Bronchial epithelial cell (primary cell): ENCODE measurements around the gene TTC7B. TPM values are rescaled to one million over a fixed set of nuclear protein-coding genes. Genes with fewer than 3 reads are reported as not detected.

ENCODE experiments used
- DNase-seq: peaks from one replicate; pipeline ENCODE4 v3.0.0-alpha.2; 2010; ENCODE audit warnings: low read depth
- FAIRE-seq: peaks from 2 replicates; lab custom pipeline; 2011; peaks lifted over from hg19 to GRCh38; lab: Jason Lieb, UNC
- H3K27me3 ChIP-seq: 2 replicates; pipeline ENCODE4 v1.5.1; 2011; ENCODE audit warnings: low read length; ENCODE audit not compliant: control insufficient read depth, insufficient read depth
- H3K36me3 ChIP-seq: 2 replicates; pipeline ENCODE4 v1.5.1; 2011; ENCODE audit warnings: low read length; ENCODE audit not compliant: control insufficient read depth, insufficient read depth
- H3K4me3 ChIP-seq: 2 replicates; pipeline ENCODE4 v1.5.1; 2011; ENCODE audit warnings: mild to moderate bottlenecking, low read depth, low read length, control low read depth
- total RNA-seq: library from RNA; depleted of rRNA; stranded (reverse); fragments of >200 nt; gene quantifications from 2 replicates; pipeline ENCODE4 v1.2.1, GENCODE V29; 2014
- TF ChIP-seq, protein P1 (sequence below): IDR thresholded peaks from 2 replicates; pipeline ENCODE4 v1.5.1; 2011; ENCODE audit warnings: mild to moderate bottlenecking, moderate library complexity, low read length, control low read depth, inconsistent platforms; ENCODE audit not compliant: insufficient read depth, severe bottlenecking

The TTC7B gene
- total RNA-seq, 1 donor from 2014 or later = 2.9 TPM

GRCh38 chr14:90596733-90597132 lies 219.5 kb downstream of the TTC7B start:
- FAIRE-seq = no peak
- no peaks in the 10 kb centered on the region for H3K27me3 ChIP-seq
- TF ChIP-seq, protein P1, sequence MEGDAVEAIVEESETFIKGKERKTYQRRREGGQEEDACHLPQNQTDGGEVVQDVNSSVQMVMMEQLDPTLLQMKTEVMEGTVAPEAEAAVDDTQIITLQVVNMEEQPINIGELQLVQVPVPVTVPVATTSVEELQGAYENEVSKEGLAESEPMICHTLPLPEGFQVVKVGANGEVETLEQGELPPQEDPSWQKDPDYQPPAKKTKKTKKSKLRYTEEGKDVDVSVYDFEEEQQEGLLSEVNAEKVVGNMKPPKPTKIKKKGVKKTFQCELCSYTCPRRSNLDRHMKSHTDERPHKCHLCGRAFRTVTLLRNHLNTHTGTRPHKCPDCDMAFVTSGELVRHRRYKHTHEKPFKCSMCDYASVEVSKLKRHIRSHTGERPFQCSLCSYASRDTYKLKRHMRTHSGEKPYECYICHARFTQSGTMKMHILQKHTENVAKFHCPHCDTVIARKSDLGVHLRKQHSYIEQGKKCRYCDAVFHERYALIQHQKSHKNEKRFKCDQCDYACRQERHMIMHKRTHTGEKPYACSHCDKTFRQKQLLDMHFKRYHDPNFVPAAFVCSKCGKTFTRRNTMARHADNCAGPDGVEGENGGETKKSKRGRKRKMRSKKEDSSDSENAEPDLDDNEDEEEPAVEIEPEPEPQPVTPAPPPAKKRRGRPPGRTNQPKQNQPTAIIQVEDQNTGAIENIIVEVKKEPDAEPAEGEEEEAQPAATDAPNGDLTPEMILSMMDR = no peak
- no peak for DNase-seq
- H3K4me3 ChIP-seq = no peak overlapping the region
- no peaks in the 10 kb centered on the region for H3K36me3 ChIP-seq

DNA sequence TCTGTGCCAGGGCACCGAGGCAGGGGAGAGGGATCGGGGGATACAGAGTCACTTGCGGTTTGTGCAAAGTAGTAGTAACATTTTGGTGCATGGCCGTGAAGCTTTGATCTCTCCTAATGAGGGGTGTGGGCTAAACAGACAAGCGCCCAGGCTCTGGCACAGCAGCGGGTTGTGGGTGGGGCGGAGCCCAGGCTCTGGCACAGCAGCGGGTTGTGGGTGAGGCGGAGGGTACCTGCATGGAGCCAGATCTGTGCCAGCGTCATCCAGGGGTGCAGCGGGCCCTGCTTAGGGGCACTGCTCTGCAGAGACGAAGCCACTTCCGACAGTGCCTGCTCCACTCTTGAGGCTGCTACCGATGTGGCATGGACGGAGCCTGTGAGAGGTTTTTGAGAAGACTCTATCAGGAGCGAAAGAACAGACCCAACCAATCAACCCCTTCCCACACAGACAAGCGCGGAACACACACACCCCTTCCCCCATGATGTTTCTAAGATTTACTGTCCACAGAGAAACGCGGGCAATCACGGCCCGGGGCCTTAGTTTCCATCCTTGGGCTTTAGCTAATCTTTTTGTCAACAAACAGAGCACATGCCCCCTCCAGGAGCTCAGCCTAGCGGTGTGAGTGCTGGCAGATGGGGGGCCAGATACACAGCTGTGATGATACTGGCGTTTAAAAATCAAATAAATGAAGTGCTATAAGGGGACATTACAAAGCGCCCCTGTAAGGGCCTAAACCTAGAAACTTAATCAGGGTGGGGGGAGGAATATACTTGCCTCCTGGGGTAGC lies 222.8 kb downstream of the TTC7B start:
- FAIRE-seq = peak; percentile 13
- H3K36me3 ChIP-seq = no peaks in the 10 kb centered on the region
- no peak for DNase-seq
- TF ChIP-seq, protein P1 = no peak
- H3K4me3 ChIP-seq = no peak overlapping the region
- no peaks in the 10 kb centered on the region for H3K27me3 ChIP-seq

DNA sequence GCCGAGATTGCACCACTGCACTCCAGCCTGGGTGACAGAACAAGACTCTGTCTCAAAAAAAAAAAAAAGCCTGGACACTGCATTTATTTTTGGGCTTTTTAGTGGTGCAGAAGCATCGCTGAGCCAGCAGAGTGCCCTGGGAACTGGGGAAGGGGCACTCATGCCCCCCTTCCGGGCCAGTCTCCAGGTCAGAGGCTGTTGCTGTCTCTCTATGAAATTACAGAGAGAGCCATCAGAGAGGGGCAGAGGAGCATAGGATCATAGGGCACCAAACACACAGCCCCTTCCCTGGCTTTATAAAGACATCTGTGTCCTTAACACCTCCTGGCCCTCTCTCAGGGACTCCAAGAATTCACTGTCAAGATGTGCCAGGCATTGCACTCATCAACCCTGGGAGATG lies 223.6 kb downstream of the TTC7B start:
- no peaks in the 10 kb centered on the region for H3K27me3 ChIP-seq
- no peaks in the 10 kb centered on the region for H3K36me3 ChIP-seq
- H3K4me3 ChIP-seq = no peak overlapping the region
- FAIRE-seq (no peak), DNase-seq (no peak)
- TF ChIP-seq, protein P1 = no peak

DNA sequence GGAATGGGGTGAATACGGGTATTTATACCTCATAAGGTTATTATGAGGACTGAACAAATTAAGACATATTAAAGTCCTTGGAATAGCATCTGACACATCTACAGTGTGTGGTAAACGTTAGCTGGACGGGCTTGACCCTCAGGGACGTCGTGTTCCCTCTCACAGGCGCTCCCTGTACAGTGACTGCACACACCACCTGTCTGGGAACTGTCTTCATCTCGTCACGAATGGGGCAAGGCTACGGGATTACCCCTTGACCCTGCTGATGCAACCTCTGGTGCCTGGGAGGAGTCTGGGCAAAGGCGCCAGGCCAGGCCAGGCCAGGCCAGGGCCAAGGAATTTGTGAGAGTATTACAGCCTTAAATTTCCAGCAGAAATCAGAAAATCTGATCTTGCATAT lies 228.3 kb downstream of the TTC7B start:
- H3K36me3 ChIP-seq = no peaks in the 10 kb centered on the region
- TF ChIP-seq, protein P1 = no peak
- DNase-seq = no peak
- H3K4me3 ChIP-seq = no peak overlapping the region
- no peaks in the 10 kb centered on the region for H3K27me3 ChIP-seq
- FAIRE-seq = no peak

- Histone ChIP-seq H3K4me3 (no peak overlapping the region), H3K36me3 (no peaks in the 10 kb centered on the region), H3K27me3 (no peaks in the 10 kb centered on the region)
- DNase-seq (no peak), FAIRE-seq (no peak)
- TF ChIP-seq, protein P1 = no peak
Observed at GRCh38 chr14:90587252-90587910, 228.8 kb downstream of the TTC7B start.
